Activated CD8-positive, alpha-beta memory T cell treated with anti-CD3 and anti-CD28 coated beads for 36 hours (primary cell): ENCODE measurements around the gene DSCAML1. TPM values are rescaled to one million over a fixed set of nuclear protein-coding genes. Genes with fewer than 3 reads are reported as not detected.

Source experiments
- CTCF ChIA-PET: fragments of 350-600 bp; sonication (Branson Sonifier 250); formaldehyde crosslinking; loops from one replicate; lab custom pipeline; 2021; ENCODE audit warnings: antibody characterized with exemption; lab: Charles Lee
- POLR2A ChIA-PET: fragments of 350-600 bp; sonication (Branson Sonifier 250); formaldehyde crosslinking; loops from one replicate; lab custom pipeline; 2021; ENCODE audit warnings: antibody characterized with exemption; lab: Charles Lee
- total RNA-seq, 2 experiments: library from RNA; stranded (reverse); gene quantifications; one replicate each; pipeline ENCODE4 v1.2.3, GENCODE V29; 2021

Gene DSCAML1
- total RNA-seq, 2 experiments from 2014 or later, result 0.13 to 0.17 TPM

DNA sequence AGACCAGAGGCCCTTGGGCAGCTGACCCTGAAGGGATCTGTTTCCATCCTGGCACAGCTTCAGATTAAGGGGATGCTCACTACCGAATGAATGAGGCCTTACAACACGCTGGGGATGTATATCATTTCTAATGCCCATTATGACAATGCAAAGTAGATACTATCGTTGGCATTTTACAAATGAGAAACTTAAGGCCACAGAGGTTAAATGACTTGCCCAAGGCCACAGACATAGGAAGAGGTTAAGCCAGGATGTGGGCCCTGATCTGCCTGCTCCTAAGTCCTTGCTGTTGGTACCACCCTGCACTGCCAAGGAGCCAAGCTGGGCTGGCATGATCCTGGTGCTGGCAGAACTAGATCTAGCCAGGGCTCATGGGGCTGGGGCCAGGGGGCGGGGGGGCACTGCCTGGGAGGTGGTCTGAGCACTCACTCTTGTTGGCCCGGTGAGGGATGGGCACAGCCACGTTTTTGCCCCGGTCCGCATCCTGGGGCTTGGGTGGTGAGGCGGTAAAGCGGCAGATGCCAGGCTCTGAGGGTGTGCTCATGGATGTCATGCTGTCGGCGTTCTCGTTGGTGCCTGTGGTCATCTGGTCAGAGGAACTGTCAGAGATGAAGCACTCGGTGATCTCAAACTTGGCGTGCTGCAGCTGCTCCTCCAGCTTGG lies 366.6 kb downstream of the DSCAML1 start:
- ChIA-PET CTCF (no interaction called here), POLR2A (no interaction called here)

DNA sequence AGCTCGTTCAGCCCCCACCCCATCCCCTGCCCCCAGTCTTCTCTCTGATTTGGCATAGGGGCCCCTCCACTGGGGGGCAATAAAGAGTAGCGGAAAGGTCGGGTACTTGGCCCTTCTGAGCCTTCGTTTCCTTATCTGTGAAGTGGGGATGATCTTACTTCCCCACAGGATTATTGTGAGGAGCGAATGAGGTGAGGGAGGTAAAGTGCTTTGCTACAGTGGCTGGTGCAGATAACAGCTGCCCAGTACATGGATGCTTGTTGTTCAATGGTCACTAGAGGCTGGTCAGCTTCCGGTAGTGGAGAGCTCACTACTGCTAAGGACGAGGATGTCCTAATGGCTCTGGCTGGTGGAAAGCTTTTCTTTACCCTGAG lies 368.2 kb downstream of the DSCAML1 start:
- ChIA-PET CTCF (interaction anchor here (1.2 kb wide), 1 partner anchor 83 kb away, joined by 3 read pairs; no protein-coding TSS in a partner anchor), POLR2A (no interaction called here)

DNA sequence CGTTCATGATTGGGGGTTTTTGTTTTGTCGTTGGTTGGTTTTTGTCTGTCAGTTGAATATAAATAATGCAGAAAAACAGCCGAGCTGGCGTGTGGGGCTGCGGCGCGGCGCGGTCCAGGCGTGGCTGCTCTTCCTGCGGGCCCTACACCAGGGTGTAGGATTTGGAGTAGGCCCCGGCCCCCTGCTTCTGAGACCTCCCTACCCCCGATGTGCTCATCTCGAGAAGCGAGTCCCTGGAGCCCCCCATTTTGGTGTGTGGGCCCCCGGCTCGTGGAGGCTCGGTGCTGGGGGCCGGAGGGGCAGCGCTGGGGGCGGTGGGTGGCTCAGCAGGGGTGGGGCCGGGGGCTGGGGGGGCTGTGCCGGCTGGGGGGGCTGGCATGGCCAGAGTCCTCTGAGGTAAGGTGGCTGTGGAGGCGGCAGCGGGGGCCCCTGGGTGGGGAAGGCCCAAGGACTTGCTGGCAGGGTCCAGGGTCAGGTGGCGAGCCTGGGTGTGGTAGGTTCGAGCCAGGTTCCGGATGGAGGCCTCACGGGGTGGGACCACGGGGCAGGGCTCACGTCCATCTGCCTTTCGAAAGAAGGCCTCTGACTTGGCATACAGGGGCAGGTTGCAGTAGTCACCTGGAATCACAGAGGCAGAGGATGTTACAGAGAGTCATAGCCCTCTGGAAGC lies 368.7 kb downstream of the DSCAML1 start:
- CTCF ChIA-PET, result interaction anchor here (1.2 kb wide), 1 partner anchor 84 kb away, joined by 3 read pairs; no protein-coding TSS in a partner anchor
- POLR2A ChIA-PET, result no interaction called here

DNA sequence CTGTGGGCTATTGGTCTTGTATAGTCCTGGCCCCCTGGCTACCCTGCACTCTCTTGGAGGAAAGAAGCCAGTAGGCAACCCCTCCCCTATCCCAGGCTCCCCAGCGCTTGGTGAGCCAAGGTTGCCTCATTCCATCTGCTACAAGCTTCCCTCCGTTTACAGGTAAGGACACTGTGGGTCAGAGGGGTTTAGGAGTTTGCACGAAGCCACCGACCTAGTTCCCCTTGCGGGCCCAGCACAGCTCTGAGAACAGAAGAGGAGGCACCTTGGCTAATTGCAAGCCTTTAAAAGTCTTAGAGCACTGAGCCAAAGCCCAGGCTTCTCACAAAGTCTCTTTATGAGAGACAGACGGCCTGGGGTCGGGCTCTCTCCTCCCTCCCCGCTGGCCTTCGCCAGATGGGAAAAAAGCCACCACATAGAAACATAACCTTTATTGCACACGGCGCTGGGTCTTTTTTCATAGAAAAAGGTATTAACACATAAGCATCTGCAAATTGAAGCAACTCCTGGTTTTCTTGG lies 369.6 kb downstream of the DSCAML1 start:
- CTCF ChIA-PET, result interaction anchor here (1.5 to 2.3 kb wide), 3 partner anchors 14 to 388 kb away, joined by 5 to 17 read pairs (median 8); no protein-coding TSS in a partner anchor
- POLR2A ChIA-PET, result no interaction called here

DNA sequence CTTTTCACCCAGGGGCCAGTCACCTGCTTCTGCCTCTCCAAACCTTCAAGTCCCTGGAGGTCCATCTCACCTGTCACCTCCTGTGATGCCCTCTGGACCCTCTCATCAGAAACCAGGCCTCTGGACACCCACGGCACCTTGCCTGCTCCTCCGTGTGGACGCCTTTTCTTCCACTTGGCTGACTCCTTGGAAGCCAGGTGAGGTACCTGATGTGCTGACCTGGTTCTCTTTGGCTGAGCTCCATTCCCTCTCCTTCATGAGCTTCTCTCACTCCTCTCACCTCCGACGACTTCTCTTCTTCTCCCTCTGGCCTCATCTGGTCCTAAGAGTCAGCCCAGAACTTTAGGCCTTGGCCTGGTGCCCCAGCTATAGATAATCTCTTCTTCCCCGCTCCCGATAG lies 370.1 kb downstream of the DSCAML1 start:
- ChIA-PET POLR2A (no interaction called here), CTCF (interaction anchor here (0.9 to 2.3 kb wide), 17 partner anchors 11 to 390 kb away, joined by 3 to 17 read pairs (median 5); no protein-coding TSS in a partner anchor)

DNA sequence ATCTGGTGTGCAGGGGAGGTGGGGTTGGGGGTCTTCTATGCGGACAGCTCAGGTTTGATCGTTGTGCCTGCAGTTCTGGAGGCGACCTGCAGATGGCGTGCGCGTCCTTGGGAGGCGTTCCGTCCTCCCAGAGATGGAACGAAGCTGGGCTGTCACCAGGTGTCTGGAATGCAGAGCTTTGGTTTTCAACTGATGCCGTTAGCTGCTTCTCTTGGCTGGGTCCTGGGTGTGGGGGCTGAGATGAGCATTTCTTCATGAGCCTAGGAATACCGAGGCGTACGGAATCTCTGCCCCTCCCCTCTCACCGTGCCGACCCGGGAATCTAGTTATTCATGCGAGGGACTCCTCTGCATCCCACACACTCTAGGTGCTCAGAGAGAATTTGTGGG lies 370.7 kb downstream of the DSCAML1 start:
- ChIA-PET CTCF (interaction anchor here (0.6 to 2.3 kb wide), 35 partner anchors 9 to 524 kb away, joined by 3 to 17 read pairs (median 4); no protein-coding TSS in a partner anchor), POLR2A (no interaction called here)

DNA sequence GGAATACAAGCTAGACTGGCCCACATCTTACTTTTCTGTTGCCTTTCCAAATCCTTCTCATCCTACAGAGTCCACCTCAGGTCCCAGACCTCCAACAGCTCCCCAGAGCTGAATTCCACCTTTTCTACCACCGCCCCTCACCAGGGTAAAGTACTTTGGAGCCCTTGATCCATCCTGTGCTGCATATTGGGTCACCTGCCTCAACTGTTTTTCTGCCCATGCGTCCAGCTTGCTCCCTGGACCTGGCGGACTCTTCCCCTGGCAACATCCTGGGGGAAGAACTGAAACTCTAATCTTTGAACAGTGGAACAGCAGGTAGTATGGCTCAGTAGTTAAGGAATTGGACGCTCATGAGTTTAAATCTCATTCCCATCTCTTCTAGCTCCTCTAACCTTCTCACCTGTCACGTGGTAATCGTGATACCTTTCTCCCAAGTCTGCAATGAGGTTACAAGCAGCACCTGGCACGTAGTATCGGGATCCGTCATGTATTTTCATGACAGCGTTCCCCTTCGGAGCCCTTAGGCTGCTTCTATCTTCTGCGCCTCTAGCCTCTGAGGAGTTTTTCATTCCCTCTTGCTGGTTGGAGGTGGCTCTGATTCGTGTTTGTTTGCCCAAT lies 371.2 kb downstream of the DSCAML1 start:
- ChIA-PET POLR2A (no interaction called here), CTCF (interaction anchor here (0.6 to 2.3 kb wide), 34 partner anchors 10 to 525 kb away, joined by 3 to 17 read pairs (median 4); no protein-coding TSS in a partner anchor)

DNA sequence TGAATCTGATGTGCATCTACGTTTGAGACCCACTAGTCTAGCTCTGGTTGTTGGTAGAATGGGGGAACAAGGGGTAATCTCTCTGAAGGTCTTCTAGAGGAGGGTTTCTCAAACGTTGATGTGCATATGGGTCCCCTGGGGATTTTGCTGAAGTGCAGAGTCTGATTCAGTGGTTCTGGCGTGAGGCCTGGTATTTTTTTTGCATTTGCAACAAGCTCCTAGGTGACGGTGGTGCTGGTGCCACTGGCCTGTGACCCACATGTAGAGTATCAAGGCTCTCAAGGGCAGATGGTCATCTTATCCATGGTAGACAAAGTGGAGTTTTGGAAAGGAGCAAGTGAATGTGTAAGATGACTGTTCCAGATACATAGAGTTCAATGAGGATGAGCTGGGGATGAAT lies 372.2 kb downstream of the DSCAML1 start:
- ChIA-PET POLR2A (no interaction called here), CTCF (interaction anchor here (0.7 to 1.3 kb wide), 4 partner anchors 13 to 324 kb away, joined by 3 to 4 read pairs (median 4); no protein-coding TSS in a partner anchor)

DNA sequence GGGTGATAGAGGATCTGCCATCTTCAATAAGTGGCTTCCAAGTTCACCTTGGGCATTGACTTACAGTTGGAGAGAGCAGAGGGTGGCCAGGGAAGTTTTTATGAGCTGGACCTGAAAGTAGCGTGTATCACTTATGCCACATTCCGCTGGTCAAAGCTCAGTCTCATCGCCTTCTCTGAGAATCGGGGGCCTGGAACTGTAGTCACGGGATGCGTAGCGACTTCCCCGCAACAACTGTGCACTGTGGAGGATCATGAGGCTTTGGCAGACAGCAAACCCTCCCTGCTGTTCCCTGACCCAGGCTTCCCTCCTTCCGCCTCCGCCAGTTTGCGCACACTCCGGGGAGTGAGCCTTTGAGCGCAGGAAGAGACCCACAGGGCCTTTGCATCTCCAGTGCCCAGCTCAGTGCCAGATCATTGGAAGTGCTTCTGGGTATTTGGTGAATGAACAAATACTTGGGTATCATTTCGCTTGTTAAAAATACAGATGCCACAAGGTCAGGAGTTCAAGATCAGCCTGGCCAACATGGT lies 373.9 kb downstream of the DSCAML1 start:
- POLR2A ChIA-PET, result no interaction called here
- CTCF ChIA-PET, result interaction anchor here (0.9 kb wide), 1 partner anchor 9 kb away, joined by 3 read pairs; no protein-coding TSS in a partner anchor

DNA sequence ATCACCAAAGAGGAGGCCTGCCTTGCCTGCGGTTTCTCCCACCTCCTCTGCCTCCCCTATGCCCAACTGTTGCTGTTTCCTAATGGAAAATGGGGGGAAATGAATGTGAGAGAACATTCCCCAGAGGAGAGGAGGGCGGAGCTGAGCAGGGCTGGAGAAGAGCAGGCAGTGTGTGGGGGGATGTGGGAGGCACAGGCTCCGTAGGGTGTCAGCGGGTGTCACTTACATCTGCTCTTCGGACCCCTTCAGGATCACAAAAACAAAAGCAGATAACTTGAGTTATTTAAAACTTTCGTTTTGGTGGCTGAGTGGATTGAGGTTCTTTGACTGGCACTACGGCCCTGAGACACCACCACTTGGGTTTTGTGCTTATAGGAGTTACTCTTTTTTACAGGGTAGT lies 375.5 kb downstream of the DSCAML1 start:
- CTCF ChIA-PET, result no interaction called here
- POLR2A ChIA-PET, result no interaction called here

DNA sequence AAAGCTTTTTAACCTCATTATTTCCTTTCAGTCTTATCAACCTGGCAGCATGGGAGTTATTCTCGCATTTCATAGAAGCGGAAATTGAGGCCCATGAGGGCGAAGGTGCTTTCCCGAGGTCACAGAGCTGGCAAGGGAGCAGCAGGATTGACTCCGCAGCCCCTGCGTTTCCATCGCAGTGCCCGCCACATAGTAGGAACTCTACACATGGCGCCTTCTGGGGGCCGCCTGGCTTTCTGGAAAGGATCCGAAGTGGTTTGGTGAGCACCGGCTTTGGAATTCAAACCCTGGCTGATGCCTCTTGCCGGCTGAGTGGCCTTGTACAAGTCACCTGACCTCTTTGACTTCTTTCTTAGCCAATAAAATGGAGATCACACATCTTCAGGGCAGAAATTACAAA lies 376.0 kb downstream of the DSCAML1 start:
- CTCF ChIA-PET, result no interaction called here

DNA sequence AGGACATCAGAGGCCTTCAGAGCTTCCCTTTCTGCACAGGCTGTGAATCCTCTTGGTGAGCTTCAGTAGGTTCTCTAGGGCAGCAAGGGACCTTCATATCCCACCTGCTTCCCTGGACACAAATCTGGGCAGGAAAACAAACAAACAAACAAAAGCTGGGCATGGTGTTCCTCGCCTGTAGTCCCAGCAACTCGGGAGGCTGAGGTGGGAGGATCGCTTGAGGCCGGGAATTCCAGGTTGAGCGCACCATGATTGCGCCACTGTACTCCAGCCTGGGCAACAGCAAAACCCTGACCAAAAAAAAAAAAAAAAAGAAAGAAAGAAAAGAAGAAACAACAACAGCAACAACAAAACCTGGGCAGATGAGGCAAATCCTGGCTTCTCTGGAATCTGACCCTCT lies 376.4 kb downstream of the DSCAML1 start:
- POLR2A ChIA-PET, result no interaction called here
- CTCF ChIA-PET, result no interaction called here

More for the DNA sequence above, 376.0 kb downstream of the DSCAML1 start:
- POLR2A ChIA-PET, result no interaction called here

DNA sequence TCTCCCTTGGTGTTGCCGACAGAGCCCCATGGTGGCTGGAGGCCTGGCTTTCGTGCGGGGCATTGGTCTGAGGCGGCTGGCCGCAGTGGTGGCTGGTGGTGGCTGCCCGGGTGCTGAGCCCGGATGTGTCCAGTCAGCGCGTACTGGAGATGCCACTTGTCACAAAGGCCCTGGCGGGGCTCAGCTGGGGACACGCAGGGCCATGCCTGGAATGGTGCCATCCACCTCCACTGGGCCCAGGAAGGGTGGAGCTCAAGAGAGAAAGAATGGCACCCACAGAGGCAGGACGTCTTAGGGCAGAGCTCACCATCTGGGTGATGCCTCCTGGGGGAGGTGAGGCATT lies 376.9 kb downstream of the DSCAML1 start:
- CTCF ChIA-PET, result no interaction called here
- POLR2A ChIA-PET, result no interaction called here

DNA sequence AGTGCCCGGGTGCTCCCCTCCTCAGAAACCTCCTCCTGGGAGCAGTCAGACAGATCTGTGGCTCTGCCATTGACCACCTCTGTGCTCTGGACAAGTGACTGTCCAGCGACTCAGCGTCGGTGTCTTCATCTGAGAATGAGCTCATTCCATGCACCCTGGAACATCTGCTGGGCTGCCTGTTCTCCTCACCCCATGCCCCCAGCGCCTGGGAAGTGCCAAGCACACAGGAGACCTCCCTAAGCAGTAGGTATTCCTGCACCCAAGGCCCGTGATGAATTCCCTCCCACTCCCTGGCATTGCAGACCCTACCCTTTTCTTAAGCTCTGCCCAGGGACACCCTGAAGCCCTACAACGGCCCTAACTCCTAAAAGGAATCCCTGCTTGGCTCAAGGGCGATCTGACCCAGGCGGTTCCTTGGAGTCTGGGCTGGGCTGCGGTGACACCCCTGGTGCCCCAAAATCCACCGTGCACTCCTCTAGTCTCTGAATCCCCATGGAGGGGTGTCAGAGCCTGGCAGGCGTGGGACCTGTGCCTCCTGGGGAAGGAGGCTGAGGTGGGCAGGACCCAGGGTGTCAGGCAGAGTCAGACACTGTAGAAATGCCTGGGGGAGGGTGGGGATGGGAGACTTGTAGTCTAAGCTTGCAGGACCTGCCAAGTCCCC lies 377.4 kb downstream of the DSCAML1 start:
- ChIA-PET CTCF (no interaction called here), POLR2A (no interaction called here)

DNA sequence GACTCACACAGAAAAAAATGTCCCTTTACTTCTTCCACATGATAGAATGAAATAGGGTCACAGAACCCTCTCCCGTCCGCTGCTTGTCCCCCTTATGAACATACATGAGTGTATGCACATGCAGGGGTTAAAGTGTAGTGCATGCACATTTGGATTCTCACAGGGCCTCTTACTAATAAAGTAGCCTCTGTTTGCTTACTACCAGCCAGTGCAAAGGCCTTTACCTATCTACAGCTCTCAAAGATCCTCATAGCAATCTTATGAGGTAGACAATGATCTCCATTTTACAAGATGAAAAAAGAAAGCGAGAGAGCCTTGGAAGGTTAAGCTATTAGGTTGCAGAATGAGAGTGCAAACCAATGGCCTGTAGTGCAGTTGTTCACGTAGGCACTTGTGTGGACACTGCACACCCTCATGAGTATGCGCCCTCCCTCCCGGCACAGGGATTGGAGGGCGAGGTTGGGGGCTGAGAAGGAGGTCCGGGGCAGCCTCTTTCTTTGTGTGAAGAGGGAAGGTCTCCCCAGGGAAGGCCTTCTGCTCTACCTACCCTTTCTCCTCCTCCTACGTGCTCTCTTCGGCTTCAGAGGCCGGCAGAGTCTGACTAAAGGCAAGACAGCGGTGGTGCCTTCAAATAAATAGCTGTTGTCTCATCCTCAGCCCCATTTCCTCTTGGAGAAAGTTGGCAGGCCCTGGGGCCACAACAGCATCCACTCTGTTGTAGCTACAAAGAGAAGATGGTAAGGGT lies 378.1 kb downstream of the DSCAML1 start:
- ChIA-PET CTCF (no interaction called here), POLR2A (no interaction called here)

DNA sequence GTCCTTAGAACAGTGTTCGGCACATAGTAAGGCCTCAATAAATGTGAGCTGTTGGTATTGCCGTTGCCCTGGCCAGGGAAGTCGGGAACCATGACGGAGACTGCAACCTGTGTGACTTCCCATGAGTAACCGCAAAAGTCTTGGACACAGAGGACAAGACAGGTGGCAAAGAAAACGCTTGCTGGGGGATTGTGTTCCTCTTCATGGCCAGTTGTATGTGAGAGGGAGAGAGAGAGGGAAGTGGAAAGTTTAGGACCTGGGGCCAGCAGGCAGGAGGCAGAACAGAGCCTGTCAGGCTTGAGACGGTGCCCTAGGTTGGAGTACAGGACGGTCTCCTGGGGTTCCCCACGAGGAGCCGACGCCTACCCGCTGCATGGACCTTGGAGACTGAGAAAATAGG lies 379.2 kb downstream of the DSCAML1 start:
- POLR2A ChIA-PET, result no interaction called here
- CTCF ChIA-PET, result no interaction called here

DNA sequence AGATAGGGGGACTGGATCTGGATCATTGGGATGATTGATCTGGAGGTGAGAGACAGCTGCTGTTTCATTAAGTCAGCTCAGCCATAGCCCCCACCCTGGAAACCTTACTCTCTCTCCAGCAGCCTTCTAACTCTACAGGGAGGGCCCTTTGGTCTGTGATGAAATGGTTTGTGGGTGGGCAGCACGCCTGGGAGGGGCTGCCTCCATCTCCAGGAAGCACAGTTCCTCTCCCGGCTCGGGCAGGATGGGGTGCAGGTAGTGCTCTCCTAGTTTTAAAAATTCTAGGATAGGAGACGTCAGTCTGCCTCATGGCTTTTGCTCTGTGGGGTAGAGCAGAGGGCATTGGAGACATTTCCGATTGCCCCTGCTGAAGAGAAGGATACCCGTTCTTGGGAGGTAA lies 379.7 kb downstream of the DSCAML1 start:
- ChIA-PET CTCF (no interaction called here), POLR2A (no interaction called here)

DNA sequence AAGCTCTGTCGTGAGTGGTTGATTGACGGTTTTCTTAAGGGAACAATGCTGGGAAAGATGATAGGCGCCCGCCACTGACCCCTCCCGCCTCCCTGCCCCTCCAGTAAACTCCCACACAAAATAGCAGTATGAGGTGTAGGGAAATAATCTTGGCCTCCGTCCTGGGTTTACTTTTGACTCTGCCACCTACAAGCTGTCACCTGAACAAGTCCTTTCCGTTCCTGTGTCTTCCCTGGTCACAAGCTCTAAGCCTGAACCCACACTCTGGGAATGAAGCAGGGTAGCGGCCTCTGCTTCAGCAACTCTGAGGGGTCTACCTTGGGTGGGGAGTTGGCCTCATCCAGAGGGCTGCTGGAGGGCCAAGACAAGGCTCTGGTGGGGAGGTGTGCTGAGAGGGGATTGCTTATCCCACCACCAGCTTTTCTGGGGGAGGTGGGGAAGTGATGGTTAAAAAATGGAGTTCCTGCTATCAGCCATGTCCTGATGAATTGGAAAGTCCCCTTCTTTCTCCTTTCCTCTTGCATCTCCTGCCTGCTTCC lies 381.6 kb downstream of the DSCAML1 start:
- CTCF ChIA-PET, result interaction anchor here (1.2 kb wide), 1 partner anchor 11 kb away, joined by 3 read pairs; no protein-coding TSS in a partner anchor
- POLR2A ChIA-PET, result no interaction called here
